Measurements from ENCODE around the gene VPS13D. TPM values are rescaled to one million over a fixed set of nuclear protein-coding genes. Genes with fewer than 3 reads are reported as not detected.

VPS13D gene
- total and polyA plus RNA-seq, 10 of the 15 experiments (the other 5 are each of a cell fraction or from before 2014, with no cell fraction given), result 1.4 to 16.9 (median 8.5) TPM

- CTCF ChIA-PET, result no interaction called here
- ATAC-seq (no peak), FAIRE-seq (no peak), DNase-seq (ENCODE audit: low read depth, low spot score) (no peak)
- intact Hi-C loops (cut with micrococcal nuclease; ENCODE audit: unreplicated experiment), result no loop called here
- Histone ChIP-seq H2AFZ (ENCODE audit: control insufficient read depth, low read depth, low read length) (no peak overlapping the region), H3K4me3 (no peak overlapping the region), H3K9me3 (replicated peaks; ENCODE audit: control insufficient read depth, insufficient read depth, low read length) (no peaks in the 10 kb centered on the region; the same call in 2 of the 3 replicates), H3K79me2 (ENCODE audit: control insufficient read depth, insufficient read depth, low read length) (no peaks in the 10 kb centered on the region), H3K4me2 (ENCODE audit: control insufficient read depth, insufficient read depth) (no peak overlapping the region), H3K4me1 (ENCODE audit: control insufficient read depth, insufficient read depth, low read length) (no peaks in the 10 kb centered on the region), H3K27me3 (replicated peaks in 1 of 2; ENCODE audit: control insufficient read depth in 2 of 2, insufficient read depth in 2 of 2, low read length in 1 of 2) (no peaks in the 10 kb centered on the region; a peak in 1 of 4 replicates), H4K20me1 (ENCODE audit: control insufficient read depth, insufficient read depth) (no peaks in the 10 kb centered on the region), H3K27ac (ENCODE audit: control insufficient read depth, insufficient read depth) (no peak overlapping the region), H3K36me3 (ENCODE audit: control insufficient read depth in 2 of 2, insufficient read depth in 2 of 2, low read length in 1 of 2) (no peaks in the 10 kb centered on the region), H3K9ac (ENCODE audit: control insufficient read depth, insufficient read depth, low read length) (no peak overlapping the region)
- TF ChIP-seq EGR1 (IDR thresholded peaks at IDR 0.05; ENCODE audit: borderline replicate concordance in 1 of 2, low read depth in 2 of 2, low read length in 2 of 2), result no peak
- TF ChIP-seq PKNOX1 (IDR thresholded peaks at IDR 0.05), result 0 out of 2 replicates have a peak, but pooled peaks have one; percentile 28
- TF ChIP-seq IRF3 (IDR thresholded peaks at IDR 0.05), result no peak
- TF ChIP-seq HDAC2 (IDR thresholded peaks at IDR 0.05), result no peak
- SMC1A ChIA-PET (ENCODE audit: uncharacterized antibody, unreplicated experiment), result no interaction called here
- POLR2A ChIA-PET, result no interaction called here
- in situ Hi-C loops (cut with MboI), result no loop called here
- WGBS (ENCODE audit: insufficient coverage, insufficient replicate concordance, low lambda C conversion rate, missing lambda C conversion rate), result 51% methylated on average over 16 of the region's 16 CpGs
- BruUV-seq (replicated peaks), result no TSS peak
- RAD21 ChIA-PET (ENCODE audit: unreplicated experiment), result no interaction called here
Measured at GRCh38 chr1:12552951-12553921, 323.4 kb downstream of the VPS13D start.
